ENCODE results near the gene PARPBP. TPM values are rescaled to one million over a fixed set of nuclear protein-coding genes. Genes with fewer than 3 reads are reported as not detected.

The PARPBP gene
- total RNA-seq (2022; extraction: Qiagen RNA extraction): 16.6 to 23.5 TPM (median 19.2 TPM) in 5 replicates

GRCh38 chr12:102119674-102120563, at the start of gene PARPBP, which contains the start of gene NUP37:
Gene PARPBP (plus strand): TSS chr12:102120183. CDS start chr12:102123889, 3,706 bp downstream.
Gene NUP37 (minus strand): TSS chr12:102120114. CDS start chr12:102118518, 1,596 bp downstream.

GRCh38 chr12:102197789-102198188, 77.8 kb downstream of the PARPBP start, which contains the start of gene PMCH:
Gene PMCH (minus strand): TSS chr12:102197833. CDS start chr12:102197770, 63 bp downstream.

Other genes starting within 250 kb of the PARPBP start
- 17.3 to 22.6 TPM (median 19.8 TPM) in 5 replicates for gene DRAM1, start 242.6 kb upstream of the PARPBP start, total RNA-seq (2022; extraction: Qiagen RNA extraction)
- 26.3 to 38.3 TPM (median 29.3 TPM) in 5 replicates for gene WASHC3, start 58.2 kb upstream of the PARPBP start, total RNA-seq (2022; extraction: Qiagen RNA extraction)
- gene NUP37, start 69 bp upstream of the PARPBP start, total RNA-seq (2022; extraction: Qiagen RNA extraction): 60.0 to 78.7 TPM (median 65.1 TPM) in 5 replicates
- gene PMCH, start 77.7 kb downstream of the PARPBP start, total RNA-seq (2022; extraction: Qiagen RNA extraction): not detected in 5 replicates